HG02571 (cell line): ENCODE data around the gene PLD1.

Experiments
- ATAC-seq: cut with Tn5 transposase; IDR thresholded peaks from one replicate; pipeline ENCODE4 v1.9.1; 2021; ENCODE audit warnings: mild to moderate bottlenecking, moderate library complexity; ENCODE audit not compliant: unreplicated experiment

Gene PLD1

DNA sequence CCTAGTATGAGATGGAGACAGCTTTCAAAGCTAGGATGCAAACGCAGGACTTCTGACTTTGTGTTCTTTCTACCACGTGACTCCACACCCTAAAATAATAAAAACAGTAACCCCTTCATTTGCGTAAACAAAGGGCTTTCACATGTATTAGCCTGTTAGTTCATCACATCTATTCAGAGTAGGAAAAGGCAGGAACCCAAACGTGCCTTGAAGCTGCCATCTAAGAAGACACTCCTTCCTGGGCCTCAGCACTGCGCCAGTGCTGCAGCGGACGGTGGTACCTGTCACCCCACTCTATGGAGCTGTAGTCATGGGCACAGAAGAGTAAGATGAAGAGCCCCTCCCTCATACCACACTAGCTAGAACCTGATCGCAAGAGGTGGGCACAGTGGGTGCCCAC is 34.3 kb downstream of the PLD1 start:
- no peak for ATAC-seq

DNA sequence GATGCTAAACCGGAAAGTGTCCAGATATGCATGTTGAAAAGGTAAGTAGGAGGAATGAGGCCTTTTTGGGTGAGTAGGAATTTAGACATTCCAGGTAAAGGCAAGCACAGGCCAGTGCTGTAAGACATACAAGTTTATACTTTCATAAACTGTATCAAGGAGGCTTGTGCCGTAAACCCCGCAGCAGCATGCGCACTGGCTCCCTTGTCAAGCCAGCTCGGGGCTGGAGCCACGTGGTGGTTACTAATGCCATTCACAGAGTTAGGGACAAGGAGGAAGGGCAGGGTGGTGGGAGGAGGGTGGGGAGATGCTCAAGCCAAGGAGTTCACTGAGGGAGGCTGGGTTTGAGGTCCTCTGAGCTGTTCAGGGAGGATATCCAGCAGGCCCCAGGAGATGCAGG is 35.8 kb downstream of the PLD1 start:
- no peak for ATAC-seq

DNA sequence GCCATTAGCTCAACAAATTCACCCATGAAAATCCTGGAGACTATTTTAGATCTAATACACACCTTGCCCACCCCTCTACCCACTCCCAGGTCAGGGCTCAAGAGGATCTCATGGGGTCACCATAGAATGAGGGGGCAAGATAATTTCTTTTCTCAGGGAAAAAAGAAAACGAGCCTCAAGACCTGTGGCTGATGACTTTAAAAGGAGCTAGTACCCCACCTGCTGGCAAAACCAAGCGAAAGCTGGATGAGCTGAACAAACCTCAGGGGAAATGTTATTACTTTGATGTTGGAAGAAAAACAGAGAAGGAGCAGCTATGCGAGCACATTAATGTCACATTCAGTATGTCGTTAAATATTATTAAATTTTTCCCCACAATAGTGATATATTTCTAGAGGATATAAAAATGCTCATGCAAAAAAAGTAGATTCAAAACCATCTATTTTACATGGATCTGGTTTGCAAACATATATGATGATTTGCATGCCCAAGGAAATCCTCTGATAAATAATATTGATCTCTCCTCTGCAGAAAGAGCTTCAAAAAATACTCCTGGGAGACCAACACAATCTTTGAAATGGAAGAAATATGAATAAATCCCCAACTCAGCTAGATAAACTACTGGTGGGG is 37.7 kb downstream of the PLD1 start:
- ATAC-seq: no peak

DNA sequence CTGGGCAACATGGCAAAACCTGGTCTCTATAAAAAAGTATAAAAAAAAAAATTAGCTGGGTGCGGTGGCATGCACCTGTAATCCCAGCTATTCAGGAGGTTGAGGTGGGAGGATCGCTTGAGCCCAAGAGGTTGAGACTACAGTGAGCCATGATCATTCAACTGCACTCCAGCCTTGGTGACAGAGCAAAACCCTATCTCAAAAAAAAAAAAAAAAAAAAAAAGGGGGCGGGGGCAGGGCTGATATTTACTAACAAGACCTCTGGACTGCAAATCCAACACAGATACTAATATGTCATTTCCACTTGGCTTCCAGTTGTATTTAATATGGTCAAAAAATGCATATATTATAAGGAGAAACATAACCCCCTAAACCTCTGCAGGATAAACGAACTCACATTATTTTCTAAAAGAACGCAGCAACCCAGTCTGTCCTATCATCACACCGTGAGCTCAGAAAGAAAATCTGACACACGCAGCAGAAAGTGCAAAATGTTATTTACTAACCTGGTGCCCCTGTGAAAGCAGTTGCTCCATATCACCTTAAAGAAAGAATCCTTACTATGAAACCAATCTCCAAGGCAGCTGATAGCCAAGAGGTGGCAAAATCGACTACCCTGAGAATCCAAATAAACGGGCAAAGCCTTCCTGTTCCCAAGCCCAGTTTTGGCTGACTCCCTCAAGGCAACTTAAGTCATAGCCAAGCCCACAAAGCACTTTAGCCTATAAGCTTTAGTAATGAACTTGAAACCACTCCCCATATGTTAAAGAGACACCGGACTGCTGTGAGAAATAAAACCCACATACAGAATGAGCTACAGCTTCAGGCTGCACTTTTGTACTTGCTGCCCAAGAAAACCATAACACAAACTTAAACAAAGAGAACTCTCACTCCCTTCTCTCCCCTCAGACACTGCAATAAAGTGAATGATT is 39.3 kb downstream of the PLD1 start:
- peak; percentile 86 for ATAC-seq

DNA sequence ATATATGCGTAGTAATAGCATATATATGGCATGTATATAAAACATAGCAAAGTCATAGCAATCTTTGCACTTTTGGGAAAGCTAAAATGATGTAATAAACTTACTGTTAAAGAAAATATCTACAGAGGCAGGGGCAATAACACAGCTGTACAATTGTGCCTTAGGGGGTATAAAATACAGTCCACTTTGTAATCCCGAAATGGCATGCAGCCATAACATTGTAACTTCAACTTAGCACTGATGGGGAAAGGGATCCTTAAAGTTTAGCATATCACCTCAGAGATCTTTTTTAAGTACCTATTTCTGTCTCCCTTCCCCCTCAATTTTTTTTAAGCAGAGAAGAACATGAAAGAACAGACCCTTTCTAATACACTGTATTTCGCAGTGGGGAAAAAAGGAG is 40.8 kb downstream of the PLD1 start:
- ATAC-seq: no peak

DNA sequence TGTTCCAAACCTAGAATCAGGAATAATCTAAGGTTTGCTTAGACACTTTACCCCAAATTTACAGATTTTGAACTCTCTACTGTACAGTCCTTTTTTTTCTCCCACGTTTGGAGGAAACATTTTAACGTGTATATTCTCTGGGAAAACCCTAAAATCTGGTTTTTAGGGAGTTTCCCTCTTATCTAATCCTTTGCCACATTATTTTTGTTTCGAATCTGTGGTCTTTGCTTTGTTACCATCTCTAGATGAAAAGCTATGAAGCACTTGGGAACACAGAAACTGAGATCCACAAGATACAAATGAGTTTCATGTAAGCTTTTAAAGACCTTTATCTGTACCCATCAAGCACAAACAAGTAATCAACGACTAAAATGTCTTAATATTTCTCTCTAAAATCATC is 41.3 kb downstream of the PLD1 start:
- no peak for ATAC-seq

DNA sequence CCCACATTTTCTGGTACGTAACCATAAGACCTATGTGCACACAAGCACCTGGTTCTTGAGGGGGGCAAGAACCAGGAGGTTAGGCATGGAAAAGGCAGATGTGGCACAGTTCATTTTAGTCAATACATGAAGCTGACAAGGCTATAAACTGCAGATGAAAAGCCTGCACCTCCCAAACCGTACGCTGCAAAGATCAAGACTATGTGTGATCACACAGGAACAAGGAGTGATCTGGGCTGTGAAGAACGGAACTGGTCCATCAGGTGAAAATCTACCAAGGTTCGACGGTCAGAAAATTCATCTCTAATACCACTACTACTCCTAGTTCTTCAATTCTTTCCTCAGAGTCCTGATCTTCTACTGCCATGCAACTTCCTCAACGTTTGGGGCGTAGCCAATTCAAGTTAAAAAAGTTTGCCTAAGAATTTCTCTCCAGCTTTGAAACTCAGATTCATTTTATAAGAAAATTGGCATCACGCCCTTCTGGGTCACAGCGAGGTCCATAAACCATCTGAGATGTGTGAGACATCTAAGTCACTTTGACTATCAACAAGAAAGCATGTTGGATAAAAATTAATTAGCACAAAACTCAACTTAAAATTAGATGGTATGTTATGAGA is 41.9 kb downstream of the PLD1 start:
- no peak for ATAC-seq

DNA sequence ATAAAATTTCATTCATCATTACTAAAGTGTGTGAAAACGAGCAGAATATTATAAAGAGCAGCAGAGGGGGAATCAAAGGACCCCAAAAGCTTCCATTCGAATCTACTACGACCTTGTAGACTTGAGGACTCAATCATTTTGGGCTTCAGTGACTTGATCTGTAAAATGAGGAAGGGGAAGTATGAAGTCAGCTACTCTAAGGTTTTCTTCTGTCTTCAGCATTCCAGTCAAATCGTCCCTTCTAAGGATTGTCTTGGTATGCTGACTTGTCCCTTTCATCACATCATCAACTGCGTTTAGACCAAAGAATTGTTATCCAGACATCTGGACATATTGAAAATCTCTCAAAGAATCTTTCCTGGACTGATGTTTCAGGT is 44.8 kb downstream of the PLD1 start:
- ATAC-seq: no peak

DNA sequence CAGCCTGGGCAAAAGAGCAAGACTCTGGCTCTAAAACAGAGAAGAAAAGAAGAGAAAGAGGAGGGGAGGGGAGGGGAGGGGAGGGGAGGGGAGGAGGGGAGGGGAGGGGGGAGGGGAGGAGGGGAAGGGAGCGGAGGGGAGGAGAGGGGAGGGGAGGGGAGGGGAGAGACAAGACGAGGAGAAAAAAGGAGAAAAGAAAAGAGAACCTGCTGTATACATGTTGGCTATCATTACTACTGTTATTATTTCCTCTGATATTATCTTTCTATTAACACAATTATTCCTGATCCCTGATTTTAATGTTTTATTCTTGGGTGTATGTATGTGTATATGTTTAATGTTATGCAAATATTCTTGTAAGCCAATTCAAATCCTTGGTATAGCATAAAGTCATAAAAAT is 46.9 kb downstream of the PLD1 start:
- no peak for ATAC-seq

DNA sequence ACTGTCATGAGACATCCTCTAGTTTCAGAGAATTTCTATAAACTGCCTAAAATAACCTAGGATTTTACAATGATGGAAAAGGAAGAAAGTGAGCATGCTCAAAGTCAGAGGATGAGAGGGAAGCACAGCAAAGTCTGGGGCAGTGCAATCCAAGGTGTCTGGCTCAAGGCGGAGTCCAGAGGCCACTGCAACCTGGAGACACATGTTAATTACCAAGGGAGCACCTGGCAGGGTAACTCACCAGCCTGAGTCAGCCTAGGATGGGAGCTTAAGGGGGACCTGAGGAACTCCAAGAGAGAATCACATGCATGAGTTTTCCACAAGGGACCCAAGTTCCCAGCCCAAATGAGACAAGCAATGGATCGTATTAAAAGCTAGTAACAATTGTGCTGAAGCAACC is 49.8 kb downstream of the PLD1 start:
- no peak for ATAC-seq

DNA sequence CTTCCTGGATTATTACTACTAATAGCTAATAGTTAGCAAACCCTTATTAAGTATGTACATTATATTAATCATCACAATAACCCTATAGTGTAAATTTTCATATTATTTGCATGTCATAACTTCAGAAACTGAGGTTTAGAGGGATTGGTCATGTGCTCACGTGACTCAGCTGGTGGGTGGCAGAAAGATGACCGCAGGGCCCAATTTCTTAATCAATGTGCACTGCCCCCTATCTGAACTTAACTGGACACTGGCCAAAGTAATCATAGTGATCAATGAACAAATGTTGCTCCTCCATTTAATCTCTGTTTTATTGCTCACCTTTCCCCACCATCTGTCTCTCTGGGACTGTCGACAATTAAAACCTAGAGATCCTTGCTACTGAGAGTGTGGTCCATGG is 52.2 kb downstream of the PLD1 start:
- no peak for ATAC-seq

DNA sequence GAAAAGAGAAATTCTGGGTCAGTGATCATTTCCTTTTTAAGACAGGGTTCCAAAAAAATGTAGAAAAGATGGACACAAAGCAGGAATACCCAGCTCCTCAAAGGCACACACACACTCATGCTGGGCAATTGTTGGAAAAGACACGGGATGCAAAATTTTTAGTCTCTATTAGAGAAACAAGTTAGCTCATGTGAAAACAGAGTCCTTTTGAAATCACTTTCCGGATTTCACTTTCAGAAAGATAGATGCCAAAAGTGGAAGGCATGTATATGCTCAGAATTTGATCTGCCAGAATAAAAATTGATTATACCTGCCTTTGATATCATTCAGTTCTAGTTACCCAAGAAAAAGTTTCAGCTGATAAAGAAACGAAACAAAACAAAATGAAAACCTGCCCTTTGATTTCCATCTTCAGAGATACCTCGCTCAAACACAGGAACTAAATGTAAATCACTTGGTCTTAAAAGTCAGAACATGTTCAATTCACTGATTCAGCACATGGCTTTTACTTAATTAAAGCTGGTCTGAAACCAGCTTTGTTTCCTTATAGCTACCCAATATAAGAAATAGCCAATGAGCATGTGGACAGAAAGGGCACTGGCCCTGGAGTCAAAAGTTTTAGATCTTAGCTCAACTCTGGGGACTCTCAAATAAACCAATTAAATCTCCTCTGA is 52.8 kb downstream of the PLD1 start:
- no peak for ATAC-seq

DNA sequence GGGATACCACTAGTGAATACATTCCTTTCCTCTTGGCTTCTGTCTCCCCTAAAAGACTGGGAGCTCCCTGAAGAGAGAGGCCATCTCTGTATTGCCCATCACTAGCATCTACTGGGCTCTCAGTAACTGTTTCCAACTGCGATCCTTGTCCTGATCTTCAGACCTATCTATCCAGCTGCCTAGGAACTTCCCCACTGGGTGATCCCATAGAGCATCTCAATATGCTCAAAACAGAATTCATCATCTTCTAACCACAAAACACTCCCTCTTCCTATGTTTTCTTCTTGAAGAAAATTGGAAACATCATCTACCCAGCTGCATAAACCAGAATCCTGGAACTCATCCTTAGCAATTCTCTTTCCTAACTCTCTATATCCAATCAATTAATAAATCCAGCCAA is 54.6 kb downstream of the PLD1 start:
- no peak for ATAC-seq

DNA sequence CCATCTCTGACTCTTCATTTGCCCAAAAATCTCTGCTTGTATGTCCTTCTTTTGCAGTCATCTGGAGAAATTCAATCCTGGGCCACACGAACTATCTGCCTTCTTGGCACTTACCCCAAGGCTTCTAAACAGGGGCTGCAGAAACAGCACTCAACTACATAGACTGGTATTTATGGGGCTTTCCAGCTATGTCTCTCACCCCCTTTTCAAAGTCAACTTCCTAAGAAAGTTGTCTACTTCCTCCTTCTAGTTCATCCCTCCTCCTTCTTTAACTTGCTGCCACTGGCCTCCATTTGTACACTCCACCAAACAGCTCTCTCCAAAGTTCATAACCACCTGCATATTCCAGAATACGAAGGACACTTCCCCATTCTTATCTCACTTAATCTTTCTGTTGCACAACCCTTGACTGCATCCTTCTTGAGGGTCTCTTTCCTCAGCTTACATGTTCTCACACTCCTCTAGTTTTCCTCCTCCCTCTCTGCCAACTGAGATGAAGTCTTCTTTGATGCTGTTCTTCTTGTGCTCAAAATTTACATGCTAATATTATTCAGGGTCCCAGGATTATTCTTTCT is 55.2 kb downstream of the PLD1 start:
- no peak for ATAC-seq

DNA sequence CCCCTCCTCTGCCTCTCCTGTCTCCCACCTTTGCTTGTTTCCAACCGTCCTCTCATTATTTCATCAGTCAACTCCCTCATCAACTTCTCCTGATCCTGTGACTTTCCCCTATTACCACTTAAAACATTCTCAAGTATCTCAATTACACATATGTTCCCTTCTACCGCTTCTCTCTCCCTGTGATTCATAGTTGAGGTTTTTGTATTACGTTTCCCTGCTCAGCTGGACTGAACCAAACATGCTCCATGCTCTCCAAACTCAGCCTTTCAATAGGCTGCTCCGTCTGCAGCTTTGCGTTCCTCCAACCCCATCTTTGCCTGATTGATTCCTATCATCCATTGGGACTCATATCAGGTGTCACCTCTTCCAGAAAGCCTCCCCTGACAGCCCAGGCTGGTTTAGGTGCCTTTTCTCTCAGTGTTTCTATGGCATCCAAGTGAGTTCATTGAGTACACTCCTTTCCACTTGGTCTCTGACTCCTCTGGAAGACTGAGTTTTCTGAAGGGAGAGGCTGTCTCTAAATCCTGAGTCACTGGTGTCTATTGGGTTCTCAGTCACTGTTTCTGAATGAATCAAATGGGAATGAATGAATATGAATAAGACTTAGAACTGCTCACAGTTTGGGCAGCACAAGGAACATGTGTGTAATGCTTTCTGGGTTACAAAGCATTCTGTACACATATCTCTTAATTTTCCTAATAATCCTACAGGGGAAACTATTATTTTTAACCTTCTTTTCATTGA is 56.4 kb downstream of the PLD1 start:
- ATAC-seq: no peak

DNA sequence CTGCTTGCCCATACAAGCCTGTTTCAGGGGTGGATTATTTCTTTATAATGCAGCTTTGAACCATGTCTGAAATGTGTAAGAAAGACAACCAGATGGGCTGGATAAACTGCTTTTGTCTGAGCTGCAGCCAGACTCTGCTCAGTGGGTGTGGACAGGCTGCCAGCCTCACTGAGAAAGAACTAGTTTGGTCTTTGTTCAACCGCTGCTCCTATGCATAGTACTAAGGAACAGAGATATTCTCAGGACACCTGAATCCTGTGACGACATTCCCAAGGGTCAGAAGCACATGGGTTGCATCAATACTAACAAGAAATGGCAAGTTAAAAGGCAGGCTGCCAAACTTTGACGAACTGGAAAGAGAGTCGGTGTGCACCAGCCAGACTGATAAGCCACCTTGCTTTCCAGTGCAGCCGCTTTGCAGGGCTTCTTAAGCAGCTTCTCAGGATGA is 57.2 kb downstream of the PLD1 start:
- no peak for ATAC-seq

DNA sequence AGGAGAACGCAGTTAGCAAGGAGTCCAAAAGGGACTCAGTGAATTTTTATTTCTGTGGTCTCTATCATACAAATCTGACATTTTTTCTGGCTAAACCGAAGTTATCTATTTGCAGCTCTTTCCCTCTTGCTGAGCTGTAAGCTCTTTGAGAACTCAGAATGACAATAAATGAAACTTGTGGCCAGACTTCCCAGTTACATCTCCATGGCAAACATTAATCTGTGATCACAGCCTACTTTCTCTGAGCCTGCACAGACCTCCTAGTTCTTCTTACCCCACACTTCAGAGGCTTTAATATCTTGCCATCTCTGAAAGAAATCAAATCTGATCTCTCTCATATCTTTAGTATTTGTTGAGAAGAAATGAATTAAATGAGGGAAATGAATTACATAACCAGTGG is 58.0 kb downstream of the PLD1 start:
- no peak for ATAC-seq

DNA sequence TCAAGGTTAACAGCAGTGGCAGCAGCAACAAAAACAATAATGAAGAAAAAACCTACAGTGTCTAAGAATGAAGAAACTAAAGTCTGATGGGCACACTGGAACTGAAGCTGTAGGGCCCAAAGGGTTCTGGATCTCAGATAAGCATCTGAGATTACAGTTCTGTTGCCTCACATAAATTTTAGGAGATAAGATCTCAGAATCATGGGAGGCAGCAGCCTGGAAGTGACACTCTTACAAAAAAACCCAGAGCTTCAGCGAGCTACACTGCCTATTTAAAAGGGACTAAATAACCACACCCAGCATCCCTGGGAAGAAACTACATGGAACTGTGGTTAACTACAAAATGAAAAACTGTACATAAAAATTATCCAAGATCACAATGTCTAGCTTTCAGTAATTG is 61.2 kb downstream of the PLD1 start:
- no peak for ATAC-seq

DNA sequence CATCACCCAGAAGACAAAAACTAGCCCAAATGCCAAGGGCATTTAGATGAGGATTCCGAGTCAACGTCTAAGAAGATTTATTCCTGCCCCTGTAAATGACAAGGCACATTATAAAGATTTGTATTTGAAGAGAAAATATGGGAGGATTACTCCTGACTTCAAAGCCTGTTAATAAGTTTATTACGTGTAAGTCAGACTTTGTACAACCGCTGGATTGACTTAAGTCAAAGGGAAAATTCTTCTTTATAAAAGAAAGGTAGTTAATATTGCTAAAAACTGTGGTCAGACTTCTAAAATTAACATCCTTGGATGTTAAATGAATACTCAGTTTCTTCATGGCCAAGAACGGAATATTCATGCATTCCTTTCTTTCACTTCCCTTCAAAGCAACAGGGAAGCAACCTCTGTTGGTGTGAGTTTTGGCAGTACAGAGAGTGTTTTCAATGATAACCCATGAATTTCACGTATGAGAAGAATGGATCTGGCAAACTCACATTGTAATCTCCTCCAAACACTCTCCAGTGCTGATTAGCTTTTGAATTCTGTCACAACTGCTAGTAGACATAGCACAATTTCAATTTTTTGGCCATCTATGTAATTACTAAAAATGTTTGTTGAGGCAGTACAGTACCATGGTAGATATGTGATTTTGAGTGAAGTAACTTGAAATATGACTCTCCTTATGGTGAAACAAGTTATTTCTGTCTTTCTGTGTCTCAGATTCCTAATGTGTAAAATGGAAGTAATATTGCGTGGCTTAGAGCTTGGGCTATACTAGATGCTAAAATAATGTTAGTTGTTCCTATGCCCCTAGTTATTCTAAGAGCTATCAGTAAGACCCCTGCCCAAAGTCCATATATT is 62.0 kb downstream of the PLD1 start:
- no peak for ATAC-seq
